ENCODE results near the gene SMCP. TPM values are rescaled to one million over a fixed set of nuclear protein-coding genes. Genes with fewer than 3 reads are reported as not detected.
A peak's percentile ranks its signal among the peaks of the same experiment; 100 is the strongest.

SMCP gene
- total RNA-seq, 6 experiments from 2014 or later, result not detected

- TF ChIP-seq CTCF (IDR thresholded peaks at IDR 0.05), result no peak
- H3K4me3 Mint-ChIP-seq, result no peak within 1 kb of the TSS; the same call in 1 of the 2 replicates
- peaks cover 8% of the 10 kb centered on the region for H3K27me3 Mint-ChIP-seq (ENCODE audit: insufficient read depth)
- no peak for DNase-seq
- H3K9me3 Mint-ChIP-seq, result peaks cover 14% of the 10 kb centered on the region
- peaks cover 37% of the 10 kb centered on the region; the same call in 1 of the 2 replicates for H3K4me1 Mint-ChIP-seq (ENCODE audit: low read depth)
- peaks cover 7% of the 10 kb centered on the region; the same call in 1 of the 2 replicates for H3K36me3 Mint-ChIP-seq (ENCODE audit: low read depth)
- H3K27ac Mint-ChIP-seq, result peak within 1 kb of the TSS; percentile 25; the same call in 1 of the 2 replicates
Observed at GRCh38 chr1:152907686-152908601, 29.8 kb downstream of the SMCP start, which contains the start of gene IVL. IVL (plus strand) TSS chr1:152908546; CDS start chr1:152909798, 1,252 bp downstream.

GRCh38 chr1:152909206-152909605 is 31.1 kb downstream of the SMCP start:
- Mint-ChIP-seq H3K9me3 (peaks cover 14% of the 10 kb centered on the region), H3K4me3 (no peak overlapping the region), H3K36me3 (ENCODE audit: low read depth) (peaks cover 7% of the 10 kb centered on the region; the same call in 1 of the 2 replicates)

GRCh38 chr1:152912471-152912870 is 34.3 kb downstream of the SMCP start:
- H3K36me3 Mint-ChIP-seq (ENCODE audit: low read depth), result peaks cover 7% of the 10 kb centered on the region; the same call in 1 of the 2 replicates
- DNase-seq, result no peak
- no peak overlapping the region for H3K27ac Mint-ChIP-seq
- H3K4me3 Mint-ChIP-seq, result no peak overlapping the region
- peaks cover 14% of the 10 kb centered on the region for H3K9me3 Mint-ChIP-seq
- TF ChIP-seq CTCF (IDR thresholded peaks at IDR 0.05), result no peak
- H3K4me1 Mint-ChIP-seq (ENCODE audit: low read depth), result peaks cover 8% of the 10 kb centered on the region; the same call in 1 of the 2 replicates
- peaks cover 11% of the 10 kb centered on the region for H3K27me3 Mint-ChIP-seq (ENCODE audit: insufficient read depth)

More at GRCh38 chr1:152909206-152909605, 31.1 kb downstream of the SMCP start:
- no peak overlapping the region for H3K27ac Mint-ChIP-seq
- H3K27me3 Mint-ChIP-seq (ENCODE audit: insufficient read depth), result peaks cover 8% of the 10 kb centered on the region
- H3K4me1 Mint-ChIP-seq (ENCODE audit: low read depth), result peaks cover 37% of the 10 kb centered on the region; the same call in 1 of the 2 replicates
- DNase-seq, result no peak
- no peak for TF ChIP-seq CTCF (IDR thresholded peaks at IDR 0.05)

GRCh38 chr1:152912900-152913299 is 34.8 kb downstream of the SMCP start:
- peaks cover 11% of the 10 kb centered on the region for H3K27me3 Mint-ChIP-seq (ENCODE audit: insufficient read depth)
- peaks cover 14% of the 10 kb centered on the region for H3K9me3 Mint-ChIP-seq
- peaks cover 4% of the 10 kb centered on the region; the same call in 1 of the 2 replicates for H3K4me1 Mint-ChIP-seq (ENCODE audit: low read depth)
- H3K27ac Mint-ChIP-seq, result no peak overlapping the region
- H3K4me3 Mint-ChIP-seq, result no peak overlapping the region
- H3K36me3 Mint-ChIP-seq (ENCODE audit: low read depth), result peaks cover 7% of the 10 kb centered on the region; the same call in 1 of the 2 replicates
- DNase-seq, result no peak
- no peak for TF ChIP-seq CTCF (IDR thresholded peaks at IDR 0.05)

GRCh38 chr1:152917794-152918193 is 39.7 kb downstream of the SMCP start:
- H3K27ac Mint-ChIP-seq, result no peak overlapping the region
- no peak for TF ChIP-seq CTCF (IDR thresholded peaks at IDR 0.05)
- no peaks in the 10 kb centered on the region for H3K36me3 Mint-ChIP-seq (ENCODE audit: low read depth)
- no peaks in the 10 kb centered on the region for H3K4me1 Mint-ChIP-seq (ENCODE audit: low read depth)
- H3K27me3 Mint-ChIP-seq (ENCODE audit: insufficient read depth), result peaks cover 7% of the 10 kb centered on the region
- no peak overlapping the region for H3K4me3 Mint-ChIP-seq
- no peak for DNase-seq
- H3K9me3 Mint-ChIP-seq, result no peaks in the 10 kb centered on the region; the same call in 1 of the 2 replicates

All from HFFc6 (cell line).